ENCODE data around the gene BRINP1. TPM values are rescaled to one million over a fixed set of nuclear protein-coding genes. Genes with fewer than 3 reads are reported as not detected.

BRINP1 gene
- not detected for total RNA-seq

- H3K9me3 Mint-ChIP-seq, result peaks cover 5% of the 10 kb centered on the region
- H3K27me3 Mint-ChIP-seq, result peaks cover 21% of the 10 kb centered on the region
- H3K4me1 Mint-ChIP-seq, result no peaks in the 10 kb centered on the region
- CTCF ChIA-PET, result no interaction called here
- H3K4me3 Mint-ChIP-seq, result peak within 1 kb of the TSS; percentile 21
- H3K27ac Mint-ChIP-seq, result no peak within 1 kb of the TSS
- H3K36me3 Mint-ChIP-seq (ENCODE audit: low read depth), result peaks cover 3% of the 10 kb centered on the region
- DNase-seq, result no peak
- POLR2A ChIA-PET, result no interaction called here
Observed at GRCh38 chr9:119368681-119369581, at the start of gene BRINP1. Gene BRINP1, minus strand, starts transcription at chr9:119369435. Its CDS starts 56,080 bp downstream, at chr9:119313355.

DNA sequence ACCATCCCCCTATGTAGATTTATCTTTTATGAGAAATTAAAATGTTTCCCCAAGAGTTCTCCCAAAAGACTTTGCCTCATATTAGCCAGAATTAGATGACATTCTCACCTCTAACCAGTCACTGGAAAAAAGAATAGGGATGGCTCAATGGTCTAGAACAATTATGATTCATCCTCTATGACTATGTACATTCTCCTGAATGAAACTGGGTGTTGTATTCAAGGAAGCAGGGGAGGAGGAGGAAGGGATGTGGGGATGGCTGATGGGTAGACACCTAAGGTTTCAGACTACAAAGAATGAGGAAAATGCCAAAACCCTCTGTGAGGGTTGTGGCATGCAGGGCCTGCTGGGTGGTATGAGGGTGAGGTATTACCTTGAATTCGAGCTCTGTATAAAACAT, 49.5 kb upstream of the BRINP1 start:
- Mint-ChIP-seq H3K9me3 (peaks cover 4% of the 10 kb centered on the region), H3K27me3 (no peaks in the 10 kb centered on the region), H3K36me3 (ENCODE audit: low read depth) (no peaks in the 10 kb centered on the region), H3K4me3 (no peak overlapping the region), H3K4me1 (no peaks in the 10 kb centered on the region), H3K27ac (no peak overlapping the region)
- POLR2A ChIA-PET, result no interaction called here
- CTCF ChIA-PET, result no interaction called here
- DNase-seq, result no peak

- H3K27me3 Mint-ChIP-seq, result no peaks in the 10 kb centered on the region
- CTCF ChIA-PET, result no interaction called here
- H3K27ac Mint-ChIP-seq, result no peak overlapping the region
- no peaks in the 10 kb centered on the region for H3K36me3 Mint-ChIP-seq (ENCODE audit: low read depth)
- POLR2A ChIA-PET, result no interaction called here
- no peak for DNase-seq
- H3K4me1 Mint-ChIP-seq, result no peaks in the 10 kb centered on the region
- peaks cover 4% of the 10 kb centered on the region for H3K9me3 Mint-ChIP-seq
- H3K4me3 Mint-ChIP-seq, result no peak overlapping the region
Observed at GRCh38 chr9:119416793-119417192, 47.6 kb upstream of the BRINP1 start.

DNA sequence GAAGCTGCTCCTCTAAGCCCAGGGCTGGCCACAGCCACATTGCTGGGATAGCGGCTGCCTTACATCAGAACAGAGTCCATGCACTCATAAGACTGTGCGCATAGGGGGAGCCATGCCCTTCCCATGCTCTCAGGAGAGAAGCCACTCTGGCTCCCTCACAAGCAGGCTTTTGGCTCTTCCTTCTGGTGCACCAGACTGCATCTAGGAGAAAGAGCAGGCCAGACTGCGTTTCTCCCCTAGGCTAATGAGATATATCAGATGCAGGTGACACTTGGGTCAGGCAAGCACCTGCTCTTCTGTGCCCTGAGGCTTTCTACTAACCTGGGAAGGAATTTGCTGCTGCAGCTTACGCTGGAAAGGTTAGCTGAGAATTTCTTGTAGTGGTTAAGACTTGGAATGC, 43.2 kb upstream of the BRINP1 start:
- ChIA-PET CTCF (no interaction called here), POLR2A (no interaction called here)
- Mint-ChIP-seq H3K9me3 (peaks cover 2% of the 10 kb centered on the region), H3K27me3 (no peaks in the 10 kb centered on the region), H3K36me3 (ENCODE audit: low read depth) (no peaks in the 10 kb centered on the region), H3K4me3 (no peak overlapping the region), H3K27ac (no peak overlapping the region), H3K4me1 (no peaks in the 10 kb centered on the region)
- no peak for DNase-seq

DNA sequence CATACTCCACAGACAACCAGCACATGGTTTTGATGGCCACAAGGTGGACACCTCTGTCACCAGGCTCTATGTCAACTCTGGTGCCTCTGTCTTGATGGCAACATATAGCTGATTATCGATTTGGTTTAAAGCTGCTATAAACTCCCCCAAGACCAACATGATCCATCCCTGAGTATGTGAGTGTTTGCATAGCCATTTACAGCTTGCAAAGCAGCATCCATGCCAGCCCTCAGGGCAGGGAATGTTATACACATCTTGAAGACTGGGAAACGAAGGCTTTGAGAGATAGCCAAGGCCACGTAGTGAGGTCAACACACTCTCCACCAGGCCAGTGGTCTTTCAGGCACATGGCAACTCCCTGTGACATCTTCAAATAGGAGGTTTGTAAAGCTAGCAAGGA, 40.3 kb upstream of the BRINP1 start:
- no peak overlapping the region for H3K4me3 Mint-ChIP-seq
- ChIA-PET POLR2A (no interaction called here), CTCF (no interaction called here)
- peaks cover 5% of the 10 kb centered on the region for H3K9me3 Mint-ChIP-seq
- no peaks in the 10 kb centered on the region for H3K4me1 Mint-ChIP-seq
- no peaks in the 10 kb centered on the region for H3K36me3 Mint-ChIP-seq (ENCODE audit: low read depth)
- no peaks in the 10 kb centered on the region for H3K27me3 Mint-ChIP-seq
- H3K27ac Mint-ChIP-seq, result no peak overlapping the region
- DNase-seq, result no peak

- ChIA-PET POLR2A (no interaction called here), CTCF (no interaction called here)
- Mint-ChIP-seq H3K36me3 (ENCODE audit: low read depth) (no peaks in the 10 kb centered on the region), H3K27me3 (no peaks in the 10 kb centered on the region), H3K4me1 (no peaks in the 10 kb centered on the region), H3K9me3 (peaks cover 9% of the 10 kb centered on the region), H3K27ac (no peak overlapping the region), H3K4me3 (no peak overlapping the region)
- no peak for DNase-seq
Observed at GRCh38 chr9:119400606-119401005, 31.4 kb upstream of the BRINP1 start.

GRCh38 chr9:119398350-119398749, 29.1 kb upstream of the BRINP1 start:
- ChIA-PET CTCF (no interaction called here), POLR2A (no interaction called here)
- H3K36me3 Mint-ChIP-seq (ENCODE audit: low read depth), result no peaks in the 10 kb centered on the region
- no peak overlapping the region for H3K27ac Mint-ChIP-seq
- no peaks in the 10 kb centered on the region for H3K27me3 Mint-ChIP-seq
- H3K4me3 Mint-ChIP-seq, result no peak overlapping the region
- no peaks in the 10 kb centered on the region for H3K4me1 Mint-ChIP-seq
- H3K9me3 Mint-ChIP-seq, result peaks cover 5% of the 10 kb centered on the region
- no peak for DNase-seq

GRCh38 chr9:119391878-119392277, 22.6 kb upstream of the BRINP1 start:
- H3K4me1 Mint-ChIP-seq, result no peaks in the 10 kb centered on the region
- H3K4me3 Mint-ChIP-seq, result no peak overlapping the region
- ChIA-PET POLR2A (no interaction called here), CTCF (no interaction called here)
- H3K9me3 Mint-ChIP-seq, result no peaks in the 10 kb centered on the region
- no peaks in the 10 kb centered on the region for H3K36me3 Mint-ChIP-seq (ENCODE audit: low read depth)
- no peaks in the 10 kb centered on the region for H3K27me3 Mint-ChIP-seq
- no peak overlapping the region for H3K27ac Mint-ChIP-seq
- DNase-seq, result no peak

DNA sequence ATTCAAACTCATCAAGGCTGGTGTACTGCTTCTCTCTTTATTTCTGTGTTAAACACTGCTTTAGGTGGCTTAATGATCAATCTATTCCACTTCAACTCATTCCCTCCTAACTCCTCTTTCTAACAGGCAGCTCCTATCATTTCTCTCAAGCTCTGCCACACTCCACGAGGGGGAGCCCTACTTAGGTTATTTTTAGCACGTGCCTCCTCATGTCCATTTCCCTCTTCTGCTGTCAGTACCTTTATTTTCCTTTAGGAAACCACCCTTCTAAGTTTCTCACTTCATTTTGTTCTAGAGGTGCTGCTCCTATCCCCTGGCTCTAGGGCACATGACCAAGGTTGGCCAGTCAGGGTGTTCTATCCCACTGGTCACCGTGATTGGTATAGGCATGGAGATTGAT, 6.7 kb upstream of the BRINP1 start:
- no peak for DNase-seq
- Mint-ChIP-seq H3K4me1 (no peaks in the 10 kb centered on the region), H3K27me3 (peaks cover 4% of the 10 kb centered on the region), H3K9me3 (peaks cover 5% of the 10 kb centered on the region), H3K36me3 (ENCODE audit: low read depth) (no peaks in the 10 kb centered on the region), H3K27ac (no peak overlapping the region), H3K4me3 (no peak overlapping the region)
- ChIA-PET CTCF (no interaction called here), POLR2A (no interaction called here)

DNA sequence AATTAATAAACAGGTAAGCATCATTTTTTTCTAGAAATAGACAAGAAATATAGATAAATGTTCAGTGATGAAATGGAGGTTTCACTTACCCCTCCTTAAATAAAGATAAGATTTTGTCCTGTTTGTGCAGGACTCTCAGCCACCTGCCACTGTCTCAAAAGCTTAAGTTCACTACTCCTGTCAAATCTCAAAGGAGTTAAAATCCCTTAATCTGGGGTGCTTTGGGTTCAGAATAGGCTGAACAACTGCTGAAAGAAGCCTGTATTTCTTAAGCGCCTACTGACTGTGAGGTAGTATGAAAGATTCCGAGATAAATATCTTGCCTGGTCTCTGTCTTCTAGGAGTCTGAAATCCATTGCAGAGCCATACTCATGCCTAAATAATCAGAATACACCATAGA, 3.7 kb upstream of the BRINP1 start:
- H3K36me3 Mint-ChIP-seq (ENCODE audit: low read depth), result peaks cover 3% of the 10 kb centered on the region
- peaks cover 5% of the 10 kb centered on the region for H3K9me3 Mint-ChIP-seq
- CTCF ChIA-PET, result interaction anchor here (0.6 kb wide), 1 partner anchor 499 kb away, joined by 3 read pairs; no protein-coding TSS in a partner anchor
- no peak for DNase-seq
- no peak overlapping the region for H3K4me3 Mint-ChIP-seq
- peaks cover 18% of the 10 kb centered on the region for H3K27me3 Mint-ChIP-seq
- no peak overlapping the region for H3K27ac Mint-ChIP-seq
- no peaks in the 10 kb centered on the region for H3K4me1 Mint-ChIP-seq
- POLR2A ChIA-PET, result no interaction called here

- H3K4me1 Mint-ChIP-seq, result no peaks in the 10 kb centered on the region
- peaks cover 3% of the 10 kb centered on the region for H3K36me3 Mint-ChIP-seq (ENCODE audit: low read depth)
- CTCF ChIA-PET, result interaction anchor here (0.5 kb wide), 1 partner anchor 1732 kb away, joined by 4 read pairs; no protein-coding TSS in a partner anchor
- H3K27ac Mint-ChIP-seq, result no peak overlapping the region
- H3K4me3 Mint-ChIP-seq, result no peak overlapping the region
- DNase-seq, result peak; percentile 18
- POLR2A ChIA-PET, result no interaction called here
- H3K9me3 Mint-ChIP-seq, result peaks cover 5% of the 10 kb centered on the region
- peaks cover 21% of the 10 kb centered on the region for H3K27me3 Mint-ChIP-seq
Observed at GRCh38 chr9:119370816-119371215, 1.6 kb upstream of the BRINP1 start.

GRCh38 chr9:119369680-119370366, 588 bp upstream of the BRINP1 start:
- Mint-ChIP-seq H3K27me3 (peaks cover 21% of the 10 kb centered on the region), H3K4me1 (no peaks in the 10 kb centered on the region), H3K27ac (no peak overlapping the region), H3K36me3 (ENCODE audit: low read depth) (peaks cover 3% of the 10 kb centered on the region), H3K9me3 (peaks cover 5% of the 10 kb centered on the region), H3K4me3 (no peak overlapping the region)
- POLR2A ChIA-PET, result no interaction called here
- CTCF ChIA-PET, result no interaction called here
- no peak for DNase-seq

DNA sequence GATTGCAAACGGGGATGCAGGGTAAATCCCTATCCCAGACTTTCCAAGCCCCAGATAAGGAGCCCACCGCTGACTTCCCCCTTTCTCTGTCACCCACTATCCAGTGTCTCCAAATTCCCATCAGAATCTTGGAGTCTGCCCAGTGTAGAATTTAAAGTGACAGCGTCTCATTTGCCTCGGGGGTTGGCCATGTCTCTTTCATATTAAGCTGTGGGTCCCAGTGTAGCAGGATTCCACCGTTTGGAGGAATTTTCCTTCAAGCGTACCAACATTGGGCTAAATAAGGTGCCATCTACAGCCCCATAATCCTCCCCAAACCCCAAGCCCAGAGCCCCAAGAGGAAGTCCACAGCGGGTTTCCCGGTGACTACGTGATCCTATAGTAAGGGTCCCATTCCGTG, 1.1 kb downstream of the BRINP1 start:
- H3K9me3 Mint-ChIP-seq, result peaks cover 5% of the 10 kb centered on the region
- H3K36me3 Mint-ChIP-seq (ENCODE audit: low read depth), result peaks cover 3% of the 10 kb centered on the region
- DNase-seq, result no peak
- ChIA-PET POLR2A (no interaction called here), CTCF (no interaction called here)
- H3K27ac Mint-ChIP-seq, result no peak overlapping the region
- H3K27me3 Mint-ChIP-seq, result peaks cover 21% of the 10 kb centered on the region
- H3K4me3 Mint-ChIP-seq, result no peak overlapping the region
- H3K4me1 Mint-ChIP-seq, result no peaks in the 10 kb centered on the region

DNA sequence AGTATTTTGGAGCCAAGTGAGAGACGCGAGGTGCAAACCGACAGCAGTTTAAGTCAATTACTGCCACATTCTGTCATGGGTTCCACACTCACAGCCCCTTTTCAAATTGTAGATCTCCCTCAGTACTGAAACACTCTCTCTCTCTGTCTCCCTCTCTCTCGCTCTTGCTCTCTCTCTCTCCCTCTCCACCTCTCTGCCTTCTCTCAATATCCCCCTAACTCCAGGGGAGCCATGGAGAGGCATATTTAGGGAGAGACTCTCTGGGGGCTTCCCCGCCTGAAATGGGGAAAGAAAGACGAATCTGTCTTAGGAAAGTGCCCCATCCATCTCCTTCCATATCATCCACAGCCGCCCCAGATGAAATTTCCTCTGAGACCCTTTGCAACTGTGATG, 1.6 kb downstream of the BRINP1 start:
- peaks cover 21% of the 10 kb centered on the region for H3K27me3 Mint-ChIP-seq
- CTCF ChIA-PET, result no interaction called here

More for the DNA sequence above, 1.6 kb downstream of the BRINP1 start:
- Mint-ChIP-seq H3K4me1 (no peaks in the 10 kb centered on the region), H3K9me3 (peaks cover 5% of the 10 kb centered on the region), H3K36me3 (ENCODE audit: low read depth) (peaks cover 3% of the 10 kb centered on the region), H3K4me3 (no peak overlapping the region), H3K27ac (no peak overlapping the region)
- DNase-seq, result no peak
- POLR2A ChIA-PET, result no interaction called here
